GM18519 (cell line): ENCODE results near the gene FAM217A.

Source experiments
- ATAC-seq: cut with Tn5 transposase; IDR thresholded peaks from one replicate; pipeline ENCODE4 v1.9.1; 2021; ENCODE audit warnings: mild to moderate bottlenecking, moderate library complexity; ENCODE audit not compliant: unreplicated experiment, low FRiP score

Gene FAM217A

GRCh38 chr6:4088704-4089103 is 9.8 kb upstream of the FAM217A start:
- no peak for ATAC-seq

- no peak for ATAC-seq
These were observed 6.4 kb upstream of the FAM217A start for GRCh38 chr6:4085332-4085700.

- ATAC-seq = no peak
These were observed 5.8 kb upstream of the FAM217A start for GRCh38 chr6:4084444-4085331.

- ATAC-seq = no peak
These were observed 4.3 kb downstream of the FAM217A start for GRCh38 chr6:4074478-4075235.

- ATAC-seq = no peak
These were observed 7.6 kb downstream of the FAM217A start for GRCh38 chr6:4071330-4071729.

GRCh38 chr6:4069199-4069598 is 9.7 kb downstream of the FAM217A start:
- ATAC-seq = no peak

- ATAC-seq = no peak
These were observed 11.3 kb downstream of the FAM217A start for GRCh38 chr6:4067673-4068072.

- ATAC-seq = no peak
These were observed 12.7 kb downstream of the FAM217A start for GRCh38 chr6:4066029-4066755.

GRCh38 chr6:4059115-4059777 is 19.7 kb downstream of the FAM217A start:
- ATAC-seq = no peak

GRCh38 chr6:4057036-4057435 is 21.9 kb downstream of the FAM217A start:
- no peak for ATAC-seq

GRCh38 chr6:4055420-4056041 is 23.4 kb downstream of the FAM217A start:
- ATAC-seq = no peak

GRCh38 chr6:4049246-4049645 is 29.7 kb downstream of the FAM217A start:
- no peak for ATAC-seq

- ATAC-seq = no peak
These were observed 37.5 kb downstream of the FAM217A start for GRCh38 chr6:4041480-4041879.

GRCh38 chr6:4039348-4039747 is 39.6 kb downstream of the FAM217A start:
- no peak for ATAC-seq

- no peak for ATAC-seq
These were observed 42.4 kb downstream of the FAM217A start for GRCh38 chr6:4036581-4036980.

- no peak for ATAC-seq
These were observed 46.5 kb downstream of the FAM217A start for GRCh38 chr6:4032475-4032874.

GRCh38 chr6:4031442-4031841 is 47.5 kb downstream of the FAM217A start:
- no peak for ATAC-seq

- no peak for ATAC-seq
These were observed 48.3 kb downstream of the FAM217A start for GRCh38 chr6:4030669-4031068.

- no peak for ATAC-seq
These were observed 49.2 kb downstream of the FAM217A start for GRCh38 chr6:4029687-4030086.

- ATAC-seq = no peak
These were observed 50.9 kb downstream of the FAM217A start for GRCh38 chr6:4028051-4028450.
